T47D (cell line): Measurements from ENCODE around the gene TRAIP.

Experiments used
- DNase-seq, 2 experiments: peaks; one replicate each; pipeline versions ENCODE4 v3.0.0 to v3.0.0-alpha.2; 2011 to 2012; ENCODE audit warnings: low read depth in 1 of 2, low spot score in 1 of 2
- JUND ChIP-seq: IDR thresholded peaks from 2 replicates; pipeline ENCODE4 v1.6.1; 2012; ENCODE audit warnings: low read depth
- in situ Hi-C: cut with HindIII; loops from 2 replicates; pipeline ENCODE4 v1.10.0; 2016; ENCODE audit warnings: low sequenced_read_pairs, low pct_unique_long_range_greater_than_20kb

Gene TRAIP

GRCh38 chr3:49804141-49805041, 52.0 kb downstream of the TRAIP start:
- DNase-seq, result no peak
- TF ChIP-seq JUND, result no peak
- in situ Hi-C loops, result no loop called here

GRCh38 chr3:49803465-49804140, 52.8 kb downstream of the TRAIP start:
- in situ Hi-C loops, result no loop called here
- no peak for DNase-seq
- no peak for TF ChIP-seq JUND

- TF ChIP-seq JUND, result no peak
- in situ Hi-C loops, result no loop called here
- DNase-seq, result peak; percentile 80
Measured at GRCh38 chr3:49802719-49803464, 53.5 kb downstream of the TRAIP start, which contains the start of gene INKA1. Gene INKA1 (plus strand): TSS chr3:49803261. CDS start chr3:49803393, 132 bp downstream.

- no peak for DNase-seq
Measured at GRCh38 chr3:49801160-49801559, 55.2 kb downstream of the TRAIP start.

GRCh38 chr3:49799761-49800160, 56.6 kb downstream of the TRAIP start, which contains the start of gene CDHR4:
Gene CDHR4 (minus strand): TSS chr3:49799873. CDS start chr3:49799812, 61 bp downstream.
- TF ChIP-seq JUND, result no peak
- no peak for DNase-seq
- in situ Hi-C loops, result no loop called here

More at GRCh38 chr3:49801160-49801559, 55.2 kb downstream of the TRAIP start:
- in situ Hi-C loops, result no loop called here
- no peak for TF ChIP-seq JUND

- in situ Hi-C loops, result no loop called here
- no peak for TF ChIP-seq JUND
Measured at GRCh38 chr3:49799105-49799504, 57.3 kb downstream of the TRAIP start.

GRCh38 chr3:49794926-49795905, 61.1 kb downstream of the TRAIP start:
- in situ Hi-C loops, result no loop called here
- no peak for DNase-seq
- no peak for TF ChIP-seq JUND

More at GRCh38 chr3:49799105-49799504, 57.3 kb downstream of the TRAIP start:
- no peak for DNase-seq

GRCh38 chr3:49794431-49794830, 61.9 kb downstream of the TRAIP start:
- no peak for DNase-seq
- in situ Hi-C loops, result no loop called here
- no peak for TF ChIP-seq JUND

GRCh38 chr3:49793486-49794085, 62.8 kb downstream of the TRAIP start:
- TF ChIP-seq JUND, result no peak
- DNase-seq, result no peak
- in situ Hi-C loops, result no loop called here

GRCh38 chr3:49792371-49793150, 63.8 kb downstream of the TRAIP start:
- TF ChIP-seq JUND, result no peak
- in situ Hi-C loops, result no loop called here
- no peak for DNase-seq
